CD4-positive, alpha-beta T cell treated with Interleukin-10 for 1 hour (primary cell): Measurements from ENCODE around the gene KCNH2.
"Not testable (repeated sequence)": the region's sequence is repeated elsewhere in the genome, so short reads cannot be mapped to it uniquely, and the experiment has no call there.

Experiments
- DNase-seq: peaks from one replicate; pipeline ENCODE4 v3.0.0-alpha.2; 2020

Gene KCNH2

DNA sequence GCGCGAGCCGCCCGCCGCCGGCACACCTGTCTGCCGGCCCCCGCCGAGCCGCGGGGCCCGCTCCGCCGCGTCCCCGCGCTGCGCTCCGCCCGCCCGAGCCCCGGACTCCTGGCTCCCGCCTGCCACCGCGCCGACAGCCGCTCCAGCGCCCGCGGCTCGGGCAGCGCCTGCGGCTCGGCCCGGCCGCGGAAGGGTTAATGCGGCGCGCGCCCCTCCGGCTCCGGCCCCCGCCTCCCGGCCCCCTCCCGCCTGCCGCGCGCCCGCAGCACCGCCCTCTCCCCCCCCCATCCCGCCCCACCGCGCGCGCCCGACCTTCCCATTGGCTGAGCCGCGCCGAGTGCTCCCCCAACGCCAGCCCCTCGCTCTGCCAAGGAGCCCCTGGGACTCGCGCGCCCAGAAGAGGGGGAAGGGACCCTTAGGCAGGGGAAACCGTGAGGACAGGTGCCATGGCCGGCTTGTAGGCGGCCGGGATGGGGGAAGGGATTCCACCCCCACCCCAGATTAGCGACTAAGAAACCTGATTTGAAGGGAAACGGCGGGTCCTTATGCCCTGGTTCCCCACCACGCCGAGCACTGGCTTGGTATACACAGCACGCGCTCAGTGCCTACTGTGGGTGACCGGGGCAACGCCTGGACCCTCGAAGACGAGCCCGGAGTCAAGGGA is at the start of gene KCNH2:
TSS of gene KCNH2 (minus strand) at position 196 of the 664 bp plus-strand sequence. CDS start 408 bp downstream, outside the sequence.
- peak; percentile 53 for DNase-seq

DNA sequence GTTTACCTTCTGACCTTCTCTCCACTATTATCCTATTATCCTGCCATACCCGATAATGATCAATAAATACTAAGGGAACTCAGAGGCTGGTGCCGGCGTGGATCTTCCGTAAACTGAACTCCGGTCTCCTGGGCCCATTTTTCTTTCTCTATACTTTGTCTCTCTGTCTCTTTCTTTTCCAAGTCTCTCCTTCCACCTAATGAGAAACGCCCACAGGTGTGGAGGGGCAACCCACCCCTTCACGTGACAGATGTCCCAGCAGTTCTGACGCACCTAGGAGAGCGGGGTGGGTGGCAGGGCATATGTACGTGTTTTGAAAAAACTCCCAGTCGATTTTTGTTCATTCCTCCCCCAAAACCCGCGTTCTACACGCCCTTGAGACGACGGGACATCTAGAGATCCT is 49.6 kb upstream of the KCNH2 start:
- not testable (repeated sequence) for DNase-seq

DNA sequence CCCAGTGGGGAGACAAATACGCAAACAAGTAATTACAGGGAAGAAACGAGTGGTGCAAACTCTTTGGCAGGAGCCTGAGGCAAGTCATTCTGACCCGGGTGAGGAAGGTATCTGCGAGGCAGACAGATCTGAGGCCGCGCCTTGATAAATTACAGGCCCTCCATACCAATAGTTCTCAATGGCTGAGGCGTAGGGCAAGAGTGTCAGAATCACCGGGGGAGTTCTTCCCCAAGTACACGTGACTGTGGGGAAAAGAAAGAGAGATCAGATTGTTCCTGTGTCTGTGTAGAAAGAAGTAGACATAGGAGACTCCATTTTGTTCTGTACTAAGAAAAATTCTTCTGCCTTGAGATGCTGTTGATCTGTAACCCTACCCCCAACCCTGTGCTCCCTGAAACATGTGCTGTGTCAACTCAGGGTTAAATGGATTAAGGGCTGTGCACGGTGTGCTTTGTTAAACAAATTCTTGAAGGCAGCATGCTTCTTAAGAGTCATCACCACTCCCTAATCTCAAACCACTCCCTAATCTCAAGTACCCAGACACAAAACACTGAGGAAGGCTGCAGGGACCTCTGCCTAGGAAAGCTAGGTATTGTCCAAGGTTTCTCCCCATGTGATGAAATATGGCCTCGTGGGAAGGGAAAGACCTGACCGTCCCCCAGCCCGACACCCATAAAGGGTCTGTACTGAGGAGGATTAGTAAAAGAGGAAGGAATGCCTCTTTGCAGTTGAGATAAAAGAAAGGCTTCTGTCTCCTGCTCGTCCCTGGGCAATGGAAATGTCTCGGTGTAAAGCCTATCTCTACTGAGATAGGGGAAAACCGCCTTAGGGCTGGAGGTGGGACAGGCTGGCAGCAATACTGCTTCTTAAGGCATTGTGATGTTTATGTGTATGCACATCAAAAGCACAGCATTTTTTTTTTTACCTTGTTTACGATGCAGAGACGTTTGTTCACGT is 48.9 kb upstream of the KCNH2 start:
- DNase-seq, result not testable (repeated sequence)

GRCh38 chr7:151025924-151026671 is 48.0 kb upstream of the KCNH2 start:
- DNase-seq, result no peak

DNA sequence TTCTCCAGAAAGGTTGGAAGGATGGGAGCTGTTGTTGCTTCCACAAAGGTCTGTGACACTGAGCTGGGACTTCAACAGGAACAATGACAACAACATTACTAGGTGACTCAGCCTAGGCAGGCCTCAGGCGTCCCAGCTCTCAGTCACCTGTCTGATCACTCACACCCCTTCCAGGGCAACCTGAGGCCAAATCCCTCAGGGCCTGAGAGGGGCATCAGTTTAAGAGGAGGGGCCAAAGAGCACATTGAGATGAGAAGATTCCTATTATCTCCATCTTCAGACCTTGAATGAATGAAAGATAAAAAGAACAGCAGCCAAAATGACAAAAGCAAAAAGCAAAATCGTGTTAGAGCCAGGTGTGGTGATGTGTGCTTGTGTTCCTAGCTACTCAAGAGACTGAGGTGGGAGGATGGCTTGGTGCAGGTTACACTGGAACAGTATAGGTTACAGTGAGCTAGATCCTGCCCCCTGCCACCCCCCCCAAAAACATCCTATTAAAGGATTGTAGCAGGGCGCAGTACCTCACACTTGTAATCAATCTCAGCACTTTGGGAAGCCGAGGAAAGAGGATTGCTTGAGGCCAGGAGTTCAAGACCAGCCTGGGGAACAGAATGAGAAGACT is 46.4 kb upstream of the KCNH2 start, which contains the start of gene ATG9B:
TSS of gene ATG9B (minus strand) at position 60 of the 622 bp plus-strand sequence. CDS start 71 bp downstream, outside the sequence.
- DNase-seq, result no peak

DNA sequence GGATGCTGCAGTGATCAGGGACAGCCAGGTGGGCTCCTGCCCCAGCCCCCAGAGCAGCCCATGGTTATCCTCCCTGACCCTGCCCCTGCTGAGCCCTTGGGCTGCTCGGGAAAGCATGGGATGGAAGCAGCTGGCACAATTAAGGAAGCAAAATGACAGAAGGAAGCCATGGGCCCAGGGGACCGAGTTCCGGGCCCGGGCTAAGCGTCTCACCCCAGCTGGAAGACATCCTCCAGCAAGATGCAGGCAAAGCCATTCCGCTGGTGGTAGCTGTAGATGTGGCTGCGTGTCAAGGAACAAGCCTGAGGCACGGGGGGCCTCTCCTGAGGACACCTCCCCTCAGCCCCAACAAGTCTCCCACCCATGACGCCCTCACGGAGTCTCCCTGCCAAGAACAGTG is 45.1 kb upstream of the KCNH2 start:
- no peak for DNase-seq

DNA sequence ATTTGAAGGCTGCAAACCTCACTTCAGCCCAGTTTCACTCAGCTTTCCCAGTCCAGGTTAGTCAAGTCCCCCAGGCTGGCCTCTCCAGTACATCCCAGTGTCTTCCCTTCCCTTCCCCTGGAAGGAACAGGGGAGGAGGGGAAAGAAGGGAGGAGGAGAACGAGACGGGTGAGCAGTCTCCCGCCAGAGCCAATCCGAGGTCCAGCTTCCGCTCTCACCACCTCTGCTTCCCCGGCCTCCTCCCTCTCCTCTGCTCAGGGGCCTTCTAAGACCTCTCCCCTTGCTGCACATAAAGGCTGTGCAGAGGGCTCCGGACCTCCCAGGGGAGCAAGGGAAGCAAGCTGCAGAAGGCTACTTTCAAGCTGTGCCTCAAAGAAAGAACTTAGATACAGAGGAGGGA is 42.1 kb upstream of the KCNH2 start:
- no peak for DNase-seq

DNA sequence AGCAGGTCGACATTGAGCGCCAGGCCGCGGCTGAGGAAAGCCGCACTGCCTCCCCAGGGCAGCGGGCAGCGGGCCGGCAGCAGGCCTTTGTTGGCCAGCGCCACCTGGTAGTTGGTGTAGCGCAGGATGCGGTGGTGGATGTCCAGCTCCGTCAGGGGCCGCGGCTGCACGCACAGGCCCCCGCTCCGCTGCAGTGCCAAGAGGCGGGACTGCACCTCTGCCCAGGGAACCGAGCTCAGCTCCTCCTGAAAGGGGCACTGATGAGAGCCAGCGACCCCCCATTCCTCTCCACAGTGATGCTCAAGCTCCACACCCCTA is 41.0 kb upstream of the KCNH2 start:
- no peak for DNase-seq

DNA sequence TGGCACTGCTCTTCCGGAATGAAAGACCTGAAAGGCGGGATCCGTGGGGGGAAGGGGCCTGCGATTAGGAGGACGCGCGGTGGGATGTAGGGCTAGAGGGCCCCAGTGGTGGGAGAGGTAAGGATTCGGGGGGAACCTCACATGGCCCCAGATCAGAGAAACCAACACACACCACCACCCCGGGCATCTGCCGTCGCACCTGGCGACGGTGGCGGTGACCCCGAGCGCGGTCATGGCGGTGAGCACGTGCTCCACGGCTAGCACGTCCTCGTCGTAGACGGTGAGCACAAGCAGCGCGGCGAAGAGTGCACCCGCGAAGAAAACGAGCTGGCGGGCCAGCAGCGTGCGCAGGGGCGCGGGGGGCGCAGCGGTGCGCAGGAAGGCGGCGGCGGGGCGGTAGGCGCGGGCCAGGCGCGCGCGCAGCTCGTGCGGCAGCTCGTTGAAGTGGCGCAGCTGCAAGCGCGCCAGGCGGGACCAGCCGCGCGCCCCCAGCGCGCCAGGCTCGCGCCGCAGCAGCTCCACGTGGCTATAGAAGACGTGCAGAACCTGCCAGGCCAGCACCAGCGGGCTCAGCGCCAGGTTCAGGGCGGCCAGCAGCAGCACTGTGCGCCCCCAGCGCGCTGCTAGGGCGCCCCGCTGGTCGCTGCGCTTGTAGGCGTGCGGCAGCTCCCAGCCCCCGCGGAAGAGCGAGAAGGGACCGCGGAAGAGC is 40.5 kb upstream of the KCNH2 start:
- peak; percentile 43 for DNase-seq

DNA sequence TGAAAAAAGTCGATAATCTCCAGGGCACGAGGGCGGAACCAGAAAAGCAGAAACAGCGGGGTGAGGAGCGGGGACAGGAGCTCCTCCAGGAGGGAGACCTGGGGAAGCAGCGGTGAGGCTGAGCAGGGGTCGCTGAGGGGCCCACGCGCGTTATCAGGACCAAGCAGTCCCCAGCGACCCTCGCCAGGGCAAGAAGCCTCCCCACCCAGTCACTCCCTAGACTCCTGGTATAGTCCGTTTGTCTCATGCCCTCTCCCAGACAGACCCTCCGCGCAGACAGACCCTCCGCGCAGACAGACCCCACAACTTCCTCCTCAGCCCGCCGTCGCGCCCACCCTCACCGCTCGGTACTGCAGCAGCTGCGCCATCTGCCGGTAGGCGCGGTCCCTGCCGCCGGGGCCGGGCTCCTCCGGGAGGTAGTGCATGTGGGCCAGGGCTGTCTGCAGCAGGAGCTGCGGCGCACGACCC is 39.9 kb upstream of the KCNH2 start:
- peak; percentile 85 for DNase-seq

DNA sequence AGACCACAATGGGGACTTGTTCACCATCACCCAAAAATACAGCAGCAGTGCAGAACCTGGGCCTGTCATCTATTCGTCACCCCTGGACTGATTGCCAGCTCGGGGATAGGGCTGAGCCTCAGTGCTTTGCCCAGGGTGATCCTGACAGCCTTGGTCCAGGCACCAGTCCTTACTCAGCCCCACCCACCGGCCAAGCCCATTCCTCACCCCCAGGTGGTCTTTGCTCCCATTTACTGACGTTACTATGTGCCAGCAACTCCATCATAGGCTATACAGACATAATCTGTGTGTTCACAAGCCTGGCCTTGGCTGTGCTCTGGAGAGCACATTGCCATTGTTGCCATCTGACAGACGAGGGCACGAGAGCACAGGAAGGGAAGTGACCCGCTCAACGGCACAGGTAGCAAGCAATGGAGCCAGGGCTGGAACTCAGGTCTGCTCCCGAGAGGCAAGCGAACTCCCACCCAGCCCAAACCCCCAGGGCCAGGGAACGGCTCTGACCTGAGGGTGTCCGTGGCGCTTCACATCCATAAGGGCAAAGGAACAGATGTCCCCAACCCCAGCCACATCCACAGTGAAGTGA is 39.3 kb upstream of the KCNH2 start:
- DNase-seq, result no peak

DNA sequence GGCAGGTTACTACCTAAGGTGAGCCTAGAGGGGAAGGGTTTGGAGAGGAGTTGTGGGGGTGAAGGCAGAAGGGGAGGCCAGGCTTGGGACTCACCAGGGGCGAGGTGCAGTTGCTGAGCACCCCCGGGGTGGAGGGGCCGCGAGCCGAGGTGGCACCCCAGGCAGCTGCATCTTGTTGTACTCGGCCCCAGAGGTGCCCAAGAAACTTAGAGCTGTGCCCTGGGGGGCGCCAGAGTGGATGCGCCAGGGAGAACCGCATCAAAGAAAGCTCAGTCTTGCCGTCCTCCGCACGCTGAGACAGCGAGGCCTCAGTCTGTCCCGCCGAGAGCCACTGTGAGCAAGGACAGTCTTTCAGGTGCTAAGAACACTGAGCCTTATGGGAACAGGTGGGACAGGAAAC is 38.8 kb upstream of the KCNH2 start:
- DNase-seq, result no peak

GRCh38 chr7:151016505-151016904 is 38.4 kb upstream of the KCNH2 start:
- DNase-seq, result no peak

DNA sequence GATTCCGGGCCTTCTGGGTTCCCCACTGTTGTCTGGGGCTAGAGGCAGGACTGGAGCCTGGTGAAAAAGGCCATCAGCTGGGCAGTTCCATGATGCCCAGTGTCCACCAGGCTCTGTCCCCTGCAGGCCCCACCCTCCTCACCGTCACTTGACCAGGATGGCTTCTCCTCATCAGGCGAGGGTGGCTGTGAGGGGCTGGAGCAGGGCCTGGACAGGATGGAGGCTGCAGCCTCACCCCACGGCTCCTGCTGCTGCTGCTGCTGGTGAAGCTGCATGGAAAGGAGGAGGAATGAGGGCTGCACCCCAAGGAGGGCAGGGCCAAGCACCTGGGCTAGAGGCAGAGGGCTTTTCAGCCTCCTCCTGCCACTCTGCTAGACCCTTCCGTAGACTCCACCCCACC is 37.8 kb upstream of the KCNH2 start:
- DNase-seq, result no peak

- peak; percentile 46 for DNase-seq
Observed at GRCh38 chr7:151014950-151015349, 36.8 kb upstream of the KCNH2 start.

DNA sequence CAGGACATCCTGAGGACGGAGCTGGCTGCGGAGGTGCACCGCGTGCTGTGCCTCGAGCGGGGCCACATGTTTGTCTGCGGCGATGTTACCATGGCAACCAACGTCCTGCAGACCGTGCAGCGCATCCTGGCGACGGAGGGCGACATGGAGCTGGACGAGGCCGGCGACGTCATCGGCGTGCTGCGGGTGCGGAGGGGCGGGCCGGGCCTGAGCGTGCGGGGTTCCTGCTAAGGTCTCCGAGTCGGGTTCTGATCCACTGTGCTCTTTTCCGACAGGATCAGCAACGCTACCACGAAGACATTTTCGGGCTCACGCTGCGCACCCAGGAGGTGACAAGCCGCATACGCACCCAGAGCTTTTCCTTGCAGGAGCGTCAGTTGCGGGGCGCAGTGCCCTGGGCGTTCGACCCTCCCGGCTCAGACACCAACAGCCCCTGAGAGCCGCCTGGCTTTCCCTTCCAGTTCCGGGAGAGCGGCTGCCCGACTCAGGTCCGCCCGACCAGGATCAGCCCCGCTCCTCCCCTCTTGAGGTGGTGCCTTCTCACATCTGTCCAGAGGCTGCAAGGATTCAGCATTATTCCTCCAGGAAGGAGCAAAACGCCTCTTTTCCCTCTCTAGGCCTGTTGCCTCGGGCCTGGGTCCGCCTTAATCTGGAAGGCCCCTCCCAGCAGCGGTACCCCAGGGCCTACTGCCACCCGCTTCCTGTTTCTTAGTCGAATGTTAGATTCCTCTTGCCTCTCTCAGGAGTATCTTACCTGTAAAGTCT is 35.8 kb upstream of the KCNH2 start:
- peak; percentile 96 for DNase-seq

GRCh38 chr7:151013356-151013732 is 35.2 kb upstream of the KCNH2 start:
- no peak for DNase-seq

GRCh38 chr7:151012911-151013347 is 34.8 kb upstream of the KCNH2 start:
- DNase-seq, result no peak

DNA sequence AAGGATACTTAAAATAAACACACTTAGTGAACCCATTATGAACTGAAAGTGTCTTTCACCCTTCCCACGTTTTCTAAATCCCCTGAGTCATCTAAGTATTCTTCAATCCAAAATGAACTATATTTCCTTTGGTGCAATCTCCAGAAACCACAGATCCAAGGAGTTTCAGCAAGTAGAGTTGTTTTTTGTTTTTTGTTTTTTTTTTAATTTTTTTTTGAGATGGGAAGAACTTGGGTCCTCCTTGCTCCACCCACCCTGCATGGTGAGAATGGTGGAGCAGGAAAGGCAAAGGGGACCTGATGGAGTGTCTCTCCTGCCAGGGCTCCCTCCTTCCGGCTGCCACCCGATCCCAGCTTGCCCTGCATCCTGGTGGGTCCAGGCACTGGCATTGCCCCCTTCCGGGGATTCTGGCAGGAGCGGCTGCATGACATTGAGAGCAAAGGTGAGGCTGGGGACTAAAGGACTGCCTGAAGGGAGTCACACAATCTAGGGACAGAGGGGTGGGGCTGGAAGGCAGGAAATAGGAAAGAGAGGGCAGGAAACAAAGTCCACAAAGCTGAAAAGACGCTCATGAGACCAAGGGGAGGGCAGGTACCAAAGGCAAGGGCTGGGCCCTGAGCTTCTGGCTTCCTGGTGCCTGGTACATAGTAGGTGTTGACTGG is 34.0 kb upstream of the KCNH2 start:
- DNase-seq, result no peak

GRCh38 chr7:151011616-151012015 is 33.5 kb upstream of the KCNH2 start:
- DNase-seq, result not testable (repeated sequence)

DNA sequence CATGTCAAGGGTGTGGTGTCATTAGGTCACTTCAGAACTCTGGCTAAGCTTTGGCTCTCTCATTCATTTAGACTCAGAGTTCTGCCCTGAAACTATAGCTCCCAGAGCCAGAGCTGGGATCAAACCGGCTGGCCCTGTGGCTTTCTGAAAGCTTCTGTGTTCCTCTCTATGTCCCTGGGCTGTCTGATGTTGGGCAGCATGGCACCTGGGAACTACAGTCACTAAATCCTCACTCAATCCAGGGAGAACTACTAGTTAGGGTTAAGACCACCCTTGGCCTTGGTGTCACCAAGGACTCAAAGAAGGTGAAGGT is 32.9 kb upstream of the KCNH2 start:
- no peak for DNase-seq
